Measurements from ENCODE around the gene NFXL1.
"Not testable (repeated sequence)": the region's sequence is repeated elsewhere in the genome, so short reads cannot be mapped to it uniquely, and the experiment has no call there.

NFXL1 gene

GRCh38 chr4:47922436-47923260 lies 8.3 kb upstream of the NFXL1 start:
- H2AFZ ChIP-seq (ENCODE audit: low read depth, low read length); H3K4me1 ChIP-seq (ENCODE audit: insufficient read depth, low read length); H3K4me3 ChIP-seq (ENCODE audit: low read length); H3K36me3 ChIP-seq (ENCODE audit: insufficient read depth, low read length); H3K9me3 ChIP-seq (ENCODE audit: low read length); H3K27me3 ChIP-seq (ENCODE audit: insufficient read depth, low read length): not testable (repeated sequence)

- H3K4me3 ChIP-seq (ENCODE audit: low read length); H3K27me3 ChIP-seq (ENCODE audit: insufficient read depth, low read length); H2AFZ ChIP-seq (ENCODE audit: low read depth, low read length); H3K4me1 ChIP-seq (ENCODE audit: insufficient read depth, low read length); H3K9me3 ChIP-seq (ENCODE audit: low read length); H3K36me3 ChIP-seq (ENCODE audit: insufficient read depth, low read length): not testable (repeated sequence)
Observed at GRCh38 chr4:47917163-47917562, 2.8 kb upstream of the NFXL1 start.

- Histone ChIP-seq H3K27me3 (ENCODE audit: insufficient read depth, low read length) (no peaks in the 10 kb centered on the region), H3K36me3 (ENCODE audit: insufficient read depth, low read length) (peaks cover 5% of the 10 kb centered on the region), H3K9me3 (ENCODE audit: low read length) (no peaks in the 10 kb centered on the region), H2AFZ (ENCODE audit: low read depth, low read length) (peak overlapping the region; percentile 83), H3K4me1 (ENCODE audit: insufficient read depth, low read length) (peaks cover 9% of the 10 kb centered on the region), H3K4me3 (ENCODE audit: low read length) (peak overlapping the region; percentile 91)
Observed at GRCh38 chr4:47915378-47915777, 995 bp upstream of the NFXL1 start.

- Histone ChIP-seq H3K4me1 (ENCODE audit: insufficient read depth, low read length) (peaks cover 9% of the 10 kb centered on the region), H3K9me3 (ENCODE audit: low read length) (no peaks in the 10 kb centered on the region), H2AFZ (ENCODE audit: low read depth, low read length) (peak overlapping the region; percentile 83), H3K36me3 (ENCODE audit: insufficient read depth, low read length) (peaks cover 5% of the 10 kb centered on the region), H3K27me3 (ENCODE audit: insufficient read depth, low read length) (no peaks in the 10 kb centered on the region), H3K4me3 (ENCODE audit: low read length) (peak overlapping the region; percentile 91)
Observed at GRCh38 chr4:47914926-47915237, 499 bp upstream of the NFXL1 start.

GRCh38 chr4:47913861-47914219 lies 543 bp downstream of the NFXL1 start:
- Histone ChIP-seq H3K36me3 (ENCODE audit: insufficient read depth, low read length) (peaks cover 5% of the 10 kb centered on the region), H3K27me3 (ENCODE audit: insufficient read depth, low read length) (no peaks in the 10 kb centered on the region), H3K9me3 (ENCODE audit: low read length) (no peaks in the 10 kb centered on the region), H2AFZ (ENCODE audit: low read depth, low read length) (peak overlapping the region; percentile 94), H3K4me3 (ENCODE audit: low read length) (peak overlapping the region; percentile 91), H3K4me1 (ENCODE audit: insufficient read depth, low read length) (peaks cover 9% of the 10 kb centered on the region)

- Histone ChIP-seq H3K9me3 (ENCODE audit: low read length) (no peaks in the 10 kb centered on the region), H3K4me3 (ENCODE audit: low read length) (peak overlapping the region; percentile 91), H3K27me3 (ENCODE audit: insufficient read depth, low read length) (no peaks in the 10 kb centered on the region), H3K4me1 (ENCODE audit: insufficient read depth, low read length) (peaks cover 9% of the 10 kb centered on the region), H3K36me3 (ENCODE audit: insufficient read depth, low read length) (peaks cover 7% of the 10 kb centered on the region), H2AFZ (ENCODE audit: low read depth, low read length) (peak overlapping the region; percentile 94)
Observed at GRCh38 chr4:47913330-47913729, 1.1 kb downstream of the NFXL1 start.

GRCh38 chr4:47907089-47907646 lies 7.2 kb downstream of the NFXL1 start:
- Histone ChIP-seq H3K4me3 (ENCODE audit: low read length) (no peak overlapping the region), H3K36me3 (ENCODE audit: insufficient read depth, low read length) (peaks cover 23% of the 10 kb centered on the region), H3K27me3 (ENCODE audit: insufficient read depth, low read length) (no peaks in the 10 kb centered on the region)

GRCh38 chr4:47899639-47900038 lies 14.7 kb downstream of the NFXL1 start:
- no peaks in the 10 kb centered on the region for H3K9me3 ChIP-seq (ENCODE audit: low read length)
- no peaks in the 10 kb centered on the region for H3K4me1 ChIP-seq (ENCODE audit: insufficient read depth, low read length)
- no peak overlapping the region for H2AFZ ChIP-seq (ENCODE audit: low read depth, low read length)
- H3K4me3 ChIP-seq (ENCODE audit: low read length): no peak overlapping the region
- no peaks in the 10 kb centered on the region for H3K27me3 ChIP-seq (ENCODE audit: insufficient read depth, low read length)
- peaks cover 43% of the 10 kb centered on the region for H3K36me3 ChIP-seq (ENCODE audit: insufficient read depth, low read length)

More at GRCh38 chr4:47907089-47907646, 7.2 kb downstream of the NFXL1 start:
- Histone ChIP-seq H3K9me3 (ENCODE audit: low read length) (no peaks in the 10 kb centered on the region), H2AFZ (ENCODE audit: low read depth, low read length) (no peak overlapping the region), H3K4me1 (ENCODE audit: insufficient read depth, low read length) (no peaks in the 10 kb centered on the region)

GRCh38 chr4:47891928-47892327 lies 22.5 kb downstream of the NFXL1 start:
- no peaks in the 10 kb centered on the region for H3K9me3 ChIP-seq (ENCODE audit: low read length)
- peaks cover 57% of the 10 kb centered on the region for H3K36me3 ChIP-seq (ENCODE audit: insufficient read depth, low read length)
- H3K4me1 ChIP-seq (ENCODE audit: insufficient read depth, low read length): no peaks in the 10 kb centered on the region
- H3K4me3 ChIP-seq (ENCODE audit: low read length): no peak overlapping the region
- no peaks in the 10 kb centered on the region for H3K27me3 ChIP-seq (ENCODE audit: insufficient read depth, low read length)
- no peak overlapping the region for H2AFZ ChIP-seq (ENCODE audit: low read depth, low read length)

- Histone ChIP-seq H3K36me3 (ENCODE audit: insufficient read depth, low read length) (peaks cover 49% of the 10 kb centered on the region), H2AFZ (ENCODE audit: low read depth, low read length) (no peak overlapping the region), H3K4me3 (ENCODE audit: low read length) (no peak overlapping the region), H3K4me1 (ENCODE audit: insufficient read depth, low read length) (no peaks in the 10 kb centered on the region), H3K9me3 (ENCODE audit: low read length) (no peaks in the 10 kb centered on the region), H3K27me3 (ENCODE audit: insufficient read depth, low read length) (no peaks in the 10 kb centered on the region)
Observed at GRCh38 chr4:47882228-47882627, 32.2 kb downstream of the NFXL1 start.

- H3K27me3 ChIP-seq (ENCODE audit: insufficient read depth, low read length): no peaks in the 10 kb centered on the region
- no peaks in the 10 kb centered on the region for H3K9me3 ChIP-seq (ENCODE audit: low read length)
- no peak overlapping the region for H3K4me3 ChIP-seq (ENCODE audit: low read length)
- no peaks in the 10 kb centered on the region for H3K4me1 ChIP-seq (ENCODE audit: insufficient read depth, low read length)
- H2AFZ ChIP-seq (ENCODE audit: low read depth, low read length): no peak overlapping the region
- H3K36me3 ChIP-seq (ENCODE audit: insufficient read depth, low read length): peaks cover 55% of the 10 kb centered on the region
Observed at GRCh38 chr4:47879458-47879857, 34.9 kb downstream of the NFXL1 start.

GRCh38 chr4:47876784-47877546 lies 37.4 kb downstream of the NFXL1 start:
- no peaks in the 10 kb centered on the region for H3K4me1 ChIP-seq (ENCODE audit: insufficient read depth, low read length)
- H3K27me3 ChIP-seq (ENCODE audit: insufficient read depth, low read length): no peaks in the 10 kb centered on the region
- H3K4me3 ChIP-seq (ENCODE audit: low read length): no peak overlapping the region
- H3K9me3 ChIP-seq (ENCODE audit: low read length): peaks cover 14% of the 10 kb centered on the region
- peaks cover 50% of the 10 kb centered on the region for H3K36me3 ChIP-seq (ENCODE audit: insufficient read depth, low read length)
- H2AFZ ChIP-seq (ENCODE audit: low read depth, low read length): no peak overlapping the region

- peaks cover 14% of the 10 kb centered on the region for H3K9me3 ChIP-seq (ENCODE audit: low read length)
- peaks cover 50% of the 10 kb centered on the region for H3K36me3 ChIP-seq (ENCODE audit: insufficient read depth, low read length)
- no peaks in the 10 kb centered on the region for H3K27me3 ChIP-seq (ENCODE audit: insufficient read depth, low read length)
- H3K4me3 ChIP-seq (ENCODE audit: low read length): no peak overlapping the region
- H2AFZ ChIP-seq (ENCODE audit: low read depth, low read length): no peak overlapping the region
- H3K4me1 ChIP-seq (ENCODE audit: insufficient read depth, low read length): no peaks in the 10 kb centered on the region
Observed at GRCh38 chr4:47876310-47876709, 38.1 kb downstream of the NFXL1 start.

Measured in neuron (in vitro differentiated cells).